K562 (cell line): ENCODE data around the gene ZBTB20.

ENCODE experiments used
- CTCF ChIP-seq, 3 experiments: IDR thresholded peaks in 2 of 3; conservative IDR thresholded peaks in 1 of 3; 2 replicates each; pipeline ENCODE4 v1.5.1; 2011 to 2012; ENCODE audit warnings: low read length in 3 of 3, mild to moderate bottlenecking in 3 of 3, control low read depth in 2 of 3, improper control_type of control experiment in 1 of 3, inconsistent platforms in 1 of 3, low read depth in 1 of 3, mixed read lengths in 1 of 3, moderate library complexity in 1 of 3; ENCODE audit not compliant: insufficient read depth in 2 of 3
- POLR2A ChIP-seq: fragments of 450-650 bp; conservative IDR thresholded peaks from 2 replicates; pipeline ENCODE4 v1.6.1; 2016
- POLR2AphosphoS5 ChIP-seq: IDR thresholded peaks from 2 replicates; pipeline ENCODE4 v1.6.1; 2011; ENCODE audit warnings: mild to moderate bottlenecking, low read depth, low read length, moderate library complexity; ENCODE audit not compliant: control insufficient read depth, insufficient read depth
- POLR2G ChIP-seq: fragments of 200-400 bp; formaldehyde crosslinking; IDR thresholded peaks from 2 replicates; pipeline ENCODE4 v1.6.1; 2017; ENCODE audit warnings: low read depth, mild to moderate bottlenecking, antibody characterized with exemption, low read length, moderate library complexity
- POLR3G ChIP-seq: IDR thresholded peaks from 2 replicates; pipeline ENCODE4 v1.6.1; 2011; ENCODE audit not compliant: insufficient read length, insufficient replicate concordance; ENCODE audit errors: extremely low read depth
- PTRF ChIP-seq: fragments of 450-650 bp; IDR thresholded peaks from 2 replicates; pipeline ENCODE4 v1.6.1; 2016; ENCODE audit warnings: mild to moderate bottlenecking, missing genetic modification characterization, missing compliant biosample characterization
- ZBTB17 ChIP-seq: fragments of 450-650 bp; formaldehyde crosslinking; IDR thresholded peaks from 2 replicates; pipeline ENCODE4 v1.4.0; 2020; ENCODE audit warnings: mild to moderate bottlenecking
- TF ChIP-seq, protein P1 (sequence below): fragments of 450-650 bp; formaldehyde crosslinking; IDR thresholded peaks from 2 replicates; pipeline ENCODE4 v1.4.0; 2022; ENCODE audit warnings: missing genetic modification characterization

GRCh38 chr3:114356066-114356465, 791.0 kb downstream of the ZBTB20 start:
- TF ChIP-seq POLR2A, result no peak
- no peak for TF ChIP-seq ZBTB17 (CRISPR knock-in tag)
- no peak for TF ChIP-seq PTRF
- TF ChIP-seq POLR2AphosphoS5, result no peak
- no peak for TF ChIP-seq POLR2G
- no peak for TF ChIP-seq CTCF (IDR thresholded peaks at IDR 0.05 in 2 of 3, conservative IDR thresholded peaks at IDR 0.05 in 1 of 3; ENCODE audit: insufficient read depth in 2 of 3, low read depth in 1 of 3, low read length in 3 of 3)
- TF ChIP-seq, protein P1, sequence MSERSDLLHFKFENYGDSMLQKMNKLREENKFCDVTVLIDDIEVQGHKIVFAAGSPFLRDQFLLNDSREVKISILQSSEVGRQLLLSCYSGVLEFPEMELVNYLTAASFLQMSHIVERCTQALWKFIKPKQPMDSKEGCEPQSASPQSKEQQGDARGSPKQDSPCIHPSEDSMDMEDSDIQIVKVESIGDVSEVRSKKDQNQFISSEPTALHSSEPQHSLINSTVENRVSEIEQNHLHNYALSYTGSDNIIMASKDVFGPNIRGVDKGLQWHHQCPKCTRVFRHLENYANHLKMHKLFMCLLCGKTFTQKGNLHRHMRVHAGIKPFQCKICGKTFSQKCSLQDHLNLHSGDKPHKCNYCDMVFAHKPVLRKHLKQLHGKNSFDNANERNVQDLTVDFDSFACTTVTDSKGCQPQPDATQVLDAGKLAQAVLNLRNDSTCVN, result no peak
- no peak for TF ChIP-seq POLR3G
